Activated naive CD4-positive, alpha-beta T cell treated with anti-CD3 and anti-CD28 coated beads for 36 hours (primary cell): Measurements from ENCODE around the gene GUCY1A2. TPM values are rescaled to one million over a fixed set of nuclear protein-coding genes. Genes with fewer than 3 reads are reported as not detected.

Experiments used
- CTCF ChIA-PET: fragments of 350-600 bp; sonication (Branson Sonifier 250); formaldehyde crosslinking; loops from one replicate; lab custom pipeline; 2021; ENCODE audit warnings: antibody characterized with exemption; lab: Charles Lee
- DNase-seq: peaks from one replicate; pipeline ENCODE4 v3.0.0-alpha.2; 2020
- H3K27ac Mint-ChIP-seq: one replicate; pipeline ENCODE4 v1.8.0; 2021; ENCODE audit warnings: mild to moderate bottlenecking, mixed read lengths
- H3K27me3 Mint-ChIP-seq: one replicate; pipeline ENCODE4 v1.8.0; 2021; ENCODE audit warnings: low read depth, mixed read lengths
- H3K36me3 Mint-ChIP-seq: one replicate; pipeline ENCODE4 v1.8.0; 2021; ENCODE audit warnings: low read depth, mixed read lengths
- H3K4me1 Mint-ChIP-seq: one replicate; pipeline ENCODE4 v1.8.0; 2021; ENCODE audit warnings: low read depth, mixed read lengths
- H3K4me3 Mint-ChIP-seq: one replicate; pipeline ENCODE4 v1.8.0; 2021; ENCODE audit warnings: mild to moderate bottlenecking, moderate library complexity, mixed read lengths
- H3K9me3 Mint-ChIP-seq: one replicate; pipeline ENCODE4 v1.8.0; 2021; ENCODE audit warnings: mixed read lengths
- intact Hi-C: fragments of 100-400 bp; cut with micrococcal nuclease; formaldehyde crosslinking; loops from one replicate; pipeline ENCODE4 v1.15.1; 2023
- total RNA-seq, 2 experiments: library from RNA; stranded (reverse); gene quantifications; one replicate each; pipeline ENCODE4 v1.2.3, GENCODE V29; 2021

GUCY1A2 gene
- total RNA-seq, 2 experiments from 2014 or later: not detected

- Mint-ChIP-seq H3K27ac (no peak overlapping the region), H3K4me1 (no peaks in the 10 kb centered on the region), H3K4me3 (no peak overlapping the region), H3K27me3 (no peaks in the 10 kb centered on the region), H3K9me3 (peaks cover 16% of the 10 kb centered on the region), H3K36me3 (no peaks in the 10 kb centered on the region)
- intact Hi-C loops: no loop called here
- no peak for DNase-seq
- CTCF ChIA-PET: no interaction called here
Measured at GRCh38 chr11:106733635-106734034, 284.6 kb downstream of the GUCY1A2 start.

GRCh38 chr11:106728859-106729258, 289.4 kb downstream of the GUCY1A2 start:
- Mint-ChIP-seq H3K27ac (no peak overlapping the region), H3K27me3 (no peaks in the 10 kb centered on the region), H3K9me3 (peaks cover 10% of the 10 kb centered on the region), H3K4me3 (no peak overlapping the region), H3K36me3 (no peaks in the 10 kb centered on the region), H3K4me1 (no peaks in the 10 kb centered on the region)
- DNase-seq: no peak
- intact Hi-C loops: no loop called here
- CTCF ChIA-PET: no interaction called here

DNA sequence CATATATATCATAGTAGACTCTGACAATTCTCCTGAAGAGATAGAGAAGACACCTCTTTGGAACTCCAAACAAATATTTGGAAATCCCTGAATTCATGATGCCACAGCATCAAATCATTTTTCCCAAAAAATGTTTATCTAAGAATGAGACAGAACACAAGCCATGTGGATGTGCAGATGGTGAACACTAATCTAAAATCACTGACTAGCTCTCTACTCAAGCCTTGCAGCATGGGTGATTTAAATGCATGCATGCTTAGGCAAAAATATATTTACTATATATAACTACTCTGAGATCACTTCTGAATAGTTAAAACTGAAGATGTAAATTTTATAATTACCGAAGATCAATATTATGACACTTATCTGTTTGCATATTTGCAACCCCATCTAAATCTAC, 289.9 kb downstream of the GUCY1A2 start:
- DNase-seq: no peak
- intact Hi-C loops: no loop called here
- CTCF ChIA-PET: no interaction called here
- Mint-ChIP-seq H3K9me3 (peaks cover 10% of the 10 kb centered on the region), H3K4me3 (no peak overlapping the region), H3K4me1 (no peaks in the 10 kb centered on the region), H3K27me3 (no peaks in the 10 kb centered on the region), H3K36me3 (no peaks in the 10 kb centered on the region), H3K27ac (no peak overlapping the region)

- Mint-ChIP-seq H3K4me1 (no peaks in the 10 kb centered on the region), H3K4me3 (no peak overlapping the region), H3K36me3 (no peaks in the 10 kb centered on the region), H3K9me3 (peaks cover 12% of the 10 kb centered on the region), H3K27me3 (no peaks in the 10 kb centered on the region), H3K27ac (no peak overlapping the region)
- DNase-seq: no peak
- intact Hi-C loops: no loop called here
- CTCF ChIA-PET: no interaction called here
Measured at GRCh38 chr11:106727256-106727655, 291.0 kb downstream of the GUCY1A2 start.

GRCh38 chr11:106724293-106724892, 293.9 kb downstream of the GUCY1A2 start:
- CTCF ChIA-PET: no interaction called here
- H3K27me3 Mint-ChIP-seq: no peaks in the 10 kb centered on the region
- intact Hi-C loops: loop anchor here (5.0 kb wide), 1 partner anchor 293 kb away; the partner anchor contains the start of gene GUCY1A2
- no peaks in the 10 kb centered on the region for H3K36me3 Mint-ChIP-seq
- no peaks in the 10 kb centered on the region for H3K4me1 Mint-ChIP-seq
- H3K9me3 Mint-ChIP-seq: peaks cover 7% of the 10 kb centered on the region
- no peak overlapping the region for H3K27ac Mint-ChIP-seq
- H3K4me3 Mint-ChIP-seq: no peak overlapping the region
- DNase-seq: no peak

- Mint-ChIP-seq H3K27ac (no peak overlapping the region), H3K9me3 (peaks cover 5% of the 10 kb centered on the region), H3K27me3 (no peaks in the 10 kb centered on the region), H3K4me1 (no peaks in the 10 kb centered on the region), H3K4me3 (no peak overlapping the region), H3K36me3 (no peaks in the 10 kb centered on the region)
- CTCF ChIA-PET: no interaction called here
- DNase-seq: no peak
- intact Hi-C loops: loop anchor here (5.0 kb wide), 1 partner anchor 294 kb away; the partner anchor contains the start of gene GUCY1A2
Measured at GRCh38 chr11:106723071-106723470, 295.2 kb downstream of the GUCY1A2 start.

DNA sequence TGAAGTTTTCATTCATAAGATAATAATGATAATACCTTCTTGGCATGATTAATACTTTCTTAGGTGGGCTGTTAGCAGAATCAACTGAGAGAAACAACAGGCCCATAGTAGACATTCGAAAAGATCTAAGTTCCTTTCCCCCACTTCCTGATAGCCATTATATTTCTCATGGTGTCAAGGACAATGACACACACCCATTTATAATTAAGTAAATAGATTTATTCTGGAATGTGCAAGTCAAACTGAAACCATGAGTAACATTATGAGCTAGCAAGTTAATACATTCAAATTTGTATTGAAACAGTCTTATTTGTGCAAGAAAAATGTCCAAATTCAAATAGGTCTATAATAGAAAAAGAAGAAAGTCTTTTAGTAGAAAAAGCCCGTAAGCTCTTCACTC, 301.1 kb downstream of the GUCY1A2 start:
- CTCF ChIA-PET: interaction anchor here (1.1 kb wide), 1 partner anchor 38 kb away, joined by 3 read pairs; no protein-coding TSS in a partner anchor
- H3K27ac Mint-ChIP-seq: no peak overlapping the region
- H3K27me3 Mint-ChIP-seq: no peaks in the 10 kb centered on the region
- intact Hi-C loops: no loop called here
- peaks cover 1% of the 10 kb centered on the region for H3K9me3 Mint-ChIP-seq
- no peaks in the 10 kb centered on the region for H3K4me1 Mint-ChIP-seq
- no peak for DNase-seq
- H3K36me3 Mint-ChIP-seq: no peaks in the 10 kb centered on the region
- no peak overlapping the region for H3K4me3 Mint-ChIP-seq

GRCh38 chr11:106714199-106714598, 304.1 kb downstream of the GUCY1A2 start:
- Mint-ChIP-seq H3K27me3 (no peaks in the 10 kb centered on the region), H3K9me3 (no peaks in the 10 kb centered on the region), H3K4me1 (no peaks in the 10 kb centered on the region), H3K4me3 (no peak overlapping the region), H3K36me3 (no peaks in the 10 kb centered on the region), H3K27ac (no peak overlapping the region)
- intact Hi-C loops: no loop called here
- no peak for DNase-seq
- CTCF ChIA-PET: no interaction called here

GRCh38 chr11:106708348-106708747, 309.9 kb downstream of the GUCY1A2 start:
- H3K36me3 Mint-ChIP-seq: no peaks in the 10 kb centered on the region
- CTCF ChIA-PET: no interaction called here
- no peak for DNase-seq
- no peaks in the 10 kb centered on the region for H3K4me1 Mint-ChIP-seq
- no peaks in the 10 kb centered on the region for H3K27me3 Mint-ChIP-seq
- intact Hi-C loops: no loop called here
- no peaks in the 10 kb centered on the region for H3K9me3 Mint-ChIP-seq
- H3K4me3 Mint-ChIP-seq: no peak overlapping the region
- H3K27ac Mint-ChIP-seq: no peak overlapping the region

DNA sequence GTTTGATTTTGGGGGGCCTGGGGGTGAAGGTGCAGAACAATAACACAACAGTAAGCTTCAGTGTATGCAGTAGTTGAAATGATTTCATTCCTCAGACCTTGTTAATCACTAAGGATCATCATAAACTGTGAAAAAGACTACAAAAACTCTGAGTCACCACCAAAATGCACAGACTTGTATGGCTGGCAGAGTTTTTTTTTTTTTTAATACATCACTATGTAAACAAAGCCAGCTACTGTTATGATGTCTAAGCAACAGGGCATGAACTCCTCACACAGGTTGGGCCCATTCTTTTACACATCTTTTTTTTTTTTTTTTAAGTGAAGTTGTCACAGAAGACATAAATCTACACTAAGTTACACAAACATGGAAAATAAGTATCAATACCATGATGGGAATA, 311.9 kb downstream of the GUCY1A2 start:
- intact Hi-C loops: no loop called here
- no peaks in the 10 kb centered on the region for H3K36me3 Mint-ChIP-seq
- H3K9me3 Mint-ChIP-seq: no peaks in the 10 kb centered on the region
- H3K27me3 Mint-ChIP-seq: no peaks in the 10 kb centered on the region
- H3K4me3 Mint-ChIP-seq: no peak overlapping the region
- DNase-seq: no peak
- CTCF ChIA-PET: interaction anchor here (0.6 kb wide), 1 partner anchor 73 kb away, joined by 3 read pairs; no protein-coding TSS in a partner anchor
- no peaks in the 10 kb centered on the region for H3K4me1 Mint-ChIP-seq
- H3K27ac Mint-ChIP-seq: no peak overlapping the region

- Mint-ChIP-seq H3K36me3 (no peaks in the 10 kb centered on the region), H3K27me3 (no peaks in the 10 kb centered on the region), H3K27ac (no peak overlapping the region), H3K9me3 (no peaks in the 10 kb centered on the region), H3K4me1 (no peaks in the 10 kb centered on the region), H3K4me3 (no peak overlapping the region)
- CTCF ChIA-PET: no interaction called here
- intact Hi-C loops: no loop called here
- DNase-seq: no peak
Measured at GRCh38 chr11:106702805-106703204, 315.5 kb downstream of the GUCY1A2 start.

- DNase-seq: no peak
- Mint-ChIP-seq H3K27me3 (no peaks in the 10 kb centered on the region), H3K27ac (no peak overlapping the region), H3K9me3 (no peaks in the 10 kb centered on the region), H3K4me3 (no peak overlapping the region), H3K36me3 (no peaks in the 10 kb centered on the region), H3K4me1 (no peaks in the 10 kb centered on the region)
- intact Hi-C loops: no loop called here
- CTCF ChIA-PET: no interaction called here
Measured at GRCh38 chr11:106697058-106697457, 321.2 kb downstream of the GUCY1A2 start.

DNA sequence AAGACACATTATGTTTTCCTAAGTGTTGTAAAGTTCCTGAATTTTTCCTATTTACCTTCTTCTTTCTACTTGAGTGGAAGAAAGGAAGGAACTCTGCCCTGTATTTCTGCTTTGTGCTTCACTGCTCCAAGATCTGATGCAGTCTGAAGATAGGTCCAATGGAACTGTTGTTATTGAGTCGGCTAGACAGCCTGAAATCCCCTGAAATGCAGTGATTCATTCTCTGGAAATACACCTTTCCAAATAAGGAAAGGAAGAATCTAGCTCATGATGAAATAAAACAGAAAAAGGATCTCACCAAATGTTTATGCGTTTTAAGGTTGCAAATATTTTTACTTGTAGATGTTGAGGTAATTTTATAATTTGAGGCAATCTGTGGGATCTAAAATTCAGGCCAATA, 322.8 kb downstream of the GUCY1A2 start:
- intact Hi-C loops: no loop called here
- Mint-ChIP-seq H3K4me3 (no peak overlapping the region), H3K36me3 (no peaks in the 10 kb centered on the region), H3K27ac (no peak overlapping the region), H3K27me3 (no peaks in the 10 kb centered on the region), H3K4me1 (no peaks in the 10 kb centered on the region), H3K9me3 (no peaks in the 10 kb centered on the region)
- CTCF ChIA-PET: no interaction called here
- DNase-seq: no peak
